CD14-positive monocyte (primary cell): ENCODE results near the gene MOGAT2. TPM values are rescaled to one million over a fixed set of nuclear protein-coding genes. Genes with fewer than 3 reads are reported as not detected.

Experiments
- DNase-seq, 3 donors: peaks; one replicate each; pipeline ENCODE4 v3.0.0-alpha.2; 2011 to 2022
- H2AFZ ChIP-seq: 2 replicates; pipeline ENCODE4 v1.6.0; 2012; ENCODE audit warnings: mild to moderate bottlenecking, low read depth, low read length, inconsistent platforms; ENCODE audit not compliant: insufficient read depth, poor library complexity, severe bottlenecking
- H3K27ac ChIP-seq, 2 donors: 1 replicate in 1 of 2; 2 replicates in 1 of 2; pipeline ENCODE4 v1.5.1; 2012 to 2013; ENCODE audit warnings: low read length in 2 of 2, control low read depth in 1 of 2, inconsistent platforms in 1 of 2, low read depth in 1 of 2, mild to moderate bottlenecking in 1 of 2
- H3K27me3 ChIP-seq, 2 donors: one replicate each; pipeline versions ENCODE4 v1.6.0 to v1.6.1; 2011 to 2013; ENCODE audit warnings: low read length in 2 of 2; ENCODE audit not compliant: control insufficient read depth in 2 of 2, insufficient read depth in 2 of 2
- H3K36me3 ChIP-seq, 2 donors: replicated peaks in 1 of 2; 1 replicate in 1 of 2; 2 replicates in 1 of 2; pipeline versions ENCODE4 v1.5.1 to v1.6.1; 2012 to 2013; ENCODE audit warnings: low read length in 2 of 2, control low read depth in 1 of 2, inconsistent platforms in 1 of 2, mild to moderate bottlenecking in 1 of 2; ENCODE audit not compliant: insufficient read depth in 2 of 2, control insufficient read depth in 1 of 2
- H3K4me1 ChIP-seq, 2 donors: 1 replicate in 1 of 2; 2 replicates in 1 of 2; pipeline versions ENCODE4 v1.5.1 to v1.6.1; 2012 to 2013; ENCODE audit warnings: low read length in 2 of 2, control low read depth in 1 of 2, inconsistent platforms in 1 of 2, mild to moderate bottlenecking in 1 of 2, moderate library complexity in 1 of 2; ENCODE audit not compliant: insufficient read depth in 2 of 2, control insufficient read depth in 1 of 2
- H3K4me2 ChIP-seq: replicated peaks from 2 replicates; pipeline ENCODE3; 2012; ENCODE audit warnings: low read length, moderate library complexity, mild to moderate bottlenecking; ENCODE audit not compliant: poor library complexity, severe bottlenecking; ENCODE audit errors: extremely low read depth
- H3K4me3 ChIP-seq, 3 experiments: fragments of 200-600 bp in 1 of 3; sonication (generic) in 1 of 3; replicated peaks in 1 of 3; 1 replicate in 2 of 3; 2 replicates in 1 of 3; pipeline ENCODE4 v1.5.1; 2011 to 2013; ENCODE audit warnings: low read length in 3 of 3, mild to moderate bottlenecking in 3 of 3, control low read depth in 2 of 3, low read depth in 2 of 3, inconsistent platforms in 1 of 3, moderate library complexity in 1 of 3
- H3K79me2 ChIP-seq: 2 replicates; pipeline ENCODE4 v1.6.0; 2012; ENCODE audit warnings: mild to moderate bottlenecking, control low read depth, inconsistent platforms, low read length, moderate library complexity; ENCODE audit not compliant: insufficient read depth
- H3K9ac ChIP-seq: 2 replicates; pipeline ENCODE4 v1.6.0; 2017; ENCODE audit warnings: low read length, mild to moderate bottlenecking; ENCODE audit not compliant: insufficient read depth, poor library complexity, severe bottlenecking
- H3K9me3 ChIP-seq, 2 donors: replicated peaks in 1 of 2; 1 replicate in 1 of 2; 2 replicates in 1 of 2; pipeline versions ENCODE4 v1.5.1 to v1.6.1; 2012 to 2013; ENCODE audit warnings: low read length in 2 of 2, control low read depth in 1 of 2; ENCODE audit not compliant: control insufficient read depth in 1 of 2, insufficient read depth in 1 of 2
- H4K20me1 ChIP-seq: 2 replicates; pipeline ENCODE4 v1.6.0; 2012; ENCODE audit warnings: mild to moderate bottlenecking, low read length, control low read depth, moderate library complexity; ENCODE audit not compliant: insufficient read depth
- H3K27ac Mint-ChIP-seq, 7 donors: one replicate each; pipeline ENCODE4 v1.8.0; 2020; ENCODE audit warnings: mild to moderate bottlenecking in 7 of 7, mixed read lengths in 7 of 7, moderate library complexity in 6 of 7, inconsistent platforms in 2 of 7
- H3K27me3 Mint-ChIP-seq, 3 donors: one replicate each; pipeline ENCODE4 v1.8.0; 2021 to 2022; ENCODE audit warnings: low read depth in 3 of 3, mild to moderate bottlenecking in 3 of 3, mixed read lengths in 3 of 3, moderate library complexity in 3 of 3, inconsistent platforms in 1 of 3
- H3K36me3 Mint-ChIP-seq, 2 donors: one replicate each; pipeline ENCODE4 v1.8.0; 2020; ENCODE audit warnings: mixed read lengths in 2 of 2, inconsistent platforms in 1 of 2, mild to moderate bottlenecking in 1 of 2
- H3K4me1 Mint-ChIP-seq: one replicate; pipeline ENCODE4 v1.8.0; 2020; ENCODE audit warnings: mild to moderate bottlenecking, mixed read lengths
- H3K4me3 Mint-ChIP-seq, 2 donors: one replicate each; pipeline ENCODE4 v1.8.0; 2020; ENCODE audit warnings: mild to moderate bottlenecking in 2 of 2, mixed read lengths in 2 of 2, moderate library complexity in 1 of 2
- H3K9me3 Mint-ChIP-seq, 7 donors: one replicate each; pipeline ENCODE4 v1.8.0; 2020 to 2022; ENCODE audit warnings: mixed read lengths in 7 of 7, mild to moderate bottlenecking in 6 of 7, moderate library complexity in 6 of 7, inconsistent platforms in 2 of 7
- CTCF ChIP-seq: fragments of 200-600 bp; IDR thresholded peaks from one replicate; pipeline ENCODE4 v1.8.0; 2022; ENCODE audit warnings: antibody characterized with exemption, mild to moderate bottlenecking
- WGBS: methylation state at CpG from one replicate; pipeline ENCODE4 v1.1.5; 2013; ENCODE audit warnings: missing lambda C conversion rate; ENCODE audit not compliant: insufficient coverage; 5-methylcytosine and 5-hydroxymethylcytosine counted together
- intact Hi-C, 2 donors: fragments of 100-400 bp; cut with micrococcal nuclease; formaldehyde crosslinking; loops; one replicate each; pipeline versions ENCODE4 v1.15.0 to v1.15.1; 2023
- polyA plus RNA-seq, 3 donors: library from polyadenylated mRNA; depleted of rRNA in 1 of 3; unstranded in 2 of 3; stranded (reverse) in 1 of 3; fragments of 300-500 nt in 2 of 3; fragments of >200 nt in 1 of 3; fragmentation: Illumina TruSeq in 2 of 3; gene quantifications; 1 replicate in 2 of 3; 2 replicates in 1 of 3; pipeline ENCODE4 v1.2.3, GENCODE V29; 2012 to 2021

Gene MOGAT2
- polyA plus RNA-seq, 3 donors = not detected

GRCh38 chr11:75767228-75767572 lies 49.6 kb downstream of the MOGAT2 start:
- TF ChIP-seq CTCF = no peak
- H2AFZ ChIP-seq = no peak overlapping the region
- intact Hi-C loops = no loop called here
- Mint-ChIP-seq H3K36me3 (peaks cover 12 to 14% of the 10 kb centered on the region in 2 donors), H3K4me1 (peaks cover 85% of the 10 kb centered on the region), H3K4me3 (no peak overlapping the region), H3K9me3 (peaks cover 0 to 1% (median 0%) of the 10 kb centered on the region in 7 donors), H3K27ac (peak overlapping the region in 6 of 7 donors; percentile 11 to 90 (median 72)), H3K27me3 (peaks cover 7 to 15% (median 11%) of the 10 kb centered on the region in 3 donors)
- DNase-seq = no peak
- no peaks in the 10 kb centered on the region for H3K9me3 ChIP-seq
- no peaks in the 10 kb centered on the region for H3K27me3 ChIP-seq
- no peak overlapping the region for H3K27ac ChIP-seq
- peaks cover 26% of the 10 kb centered on the region for H3K79me2 ChIP-seq
- H3K4me1 ChIP-seq = peaks cover 73 to 80% of the 10 kb centered on the region in 2 donors
- over 99% methylated on average over 6 of the region's 6 CpGs for WGBS
- no peaks in the 10 kb centered on the region for H4K20me1 ChIP-seq
- H3K9ac ChIP-seq = no peak overlapping the region
- no peak overlapping the region for H3K4me3 ChIP-seq
- H3K4me2 ChIP-seq = no peak overlapping the region
- H3K36me3 ChIP-seq = no peaks in the 10 kb centered on the region

- Mint-ChIP-seq H3K27ac (peak overlapping the region in 5 of 7 donors; percentile 80 to 93 (median 90)), H3K4me3 (peak overlapping the region; percentile 89), H3K27me3 (peaks cover 7 to 15% (median 11%) of the 10 kb centered on the region in 3 donors), H3K36me3 (peaks cover 18% of the 10 kb centered on the region in 2 donors), H3K9me3 (peaks cover 0 to 1% (median 0%) of the 10 kb centered on the region in 7 donors), H3K4me1 (peaks cover 85% of the 10 kb centered on the region)
- H3K4me1 ChIP-seq = peaks cover 73 to 80% of the 10 kb centered on the region in 2 donors
- no peak for DNase-seq
- H3K4me3 ChIP-seq = peak overlapping the region in 2 of 3 experiments; percentile 48 to 79
- H3K4me2 ChIP-seq = peak overlapping the region; percentile 82
- no peaks in the 10 kb centered on the region for H3K36me3 ChIP-seq
- TF ChIP-seq CTCF = no peak
- peaks cover 32% of the 10 kb centered on the region for H3K79me2 ChIP-seq
- intact Hi-C loops = no loop called here
- H2AFZ ChIP-seq = peak overlapping the region; percentile 84
- peak overlapping the region; percentile 91 for H3K9ac ChIP-seq
- no peaks in the 10 kb centered on the region for H3K27me3 ChIP-seq
- WGBS = 22% methylated on average over 1 of the region's 1 CpG
- no peaks in the 10 kb centered on the region for H4K20me1 ChIP-seq
- no peaks in the 10 kb centered on the region for H3K9me3 ChIP-seq
- H3K27ac ChIP-seq = peak overlapping the region in 1 of 2 donors; percentile 89
Measured at GRCh38 chr11:75767793-75768111, 50.1 kb downstream of the MOGAT2 start.
